B cell (primary cell): ENCODE measurements around the gene MTUS2.

Source experiments
- EZH2 ChIP-seq: IDR thresholded peaks from 2 replicates; pipeline ENCODE4 v1.6.1; 2012; ENCODE audit warnings: borderline replicate concordance, low read depth, mild to moderate bottlenecking, moderate library complexity, low read length; ENCODE audit not compliant: insufficient read depth, poor library complexity, severe bottlenecking
- TF ChIP-seq, protein P1 (sequence below): fragments of 200-600 bp; IDR thresholded peaks from one replicate; pipeline ENCODE4 v1.8.0; 2022; ENCODE audit warnings: antibody characterized with exemption, mild to moderate bottlenecking

DNA sequence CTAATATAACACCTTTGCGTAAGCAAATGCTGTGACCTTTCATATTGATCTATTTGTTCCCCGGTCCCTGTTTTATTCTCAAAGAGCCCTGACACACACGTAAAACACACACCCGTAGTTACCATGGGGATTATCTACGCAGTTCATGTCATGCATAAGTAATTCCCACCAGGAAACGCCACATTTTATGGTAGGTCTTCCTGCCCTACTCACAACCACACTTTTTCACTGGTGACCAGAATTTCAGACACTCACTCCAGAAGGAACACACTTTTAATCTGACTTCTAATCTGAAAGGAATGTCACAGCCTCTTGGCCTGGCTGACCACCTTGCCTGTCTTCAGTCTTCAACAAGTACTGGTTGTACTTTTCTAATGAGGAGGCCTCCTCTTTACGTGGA, 728.6 kb downstream of the MTUS2 start:
- no peak for TF ChIP-seq EZH2
- TF ChIP-seq, protein P1, sequence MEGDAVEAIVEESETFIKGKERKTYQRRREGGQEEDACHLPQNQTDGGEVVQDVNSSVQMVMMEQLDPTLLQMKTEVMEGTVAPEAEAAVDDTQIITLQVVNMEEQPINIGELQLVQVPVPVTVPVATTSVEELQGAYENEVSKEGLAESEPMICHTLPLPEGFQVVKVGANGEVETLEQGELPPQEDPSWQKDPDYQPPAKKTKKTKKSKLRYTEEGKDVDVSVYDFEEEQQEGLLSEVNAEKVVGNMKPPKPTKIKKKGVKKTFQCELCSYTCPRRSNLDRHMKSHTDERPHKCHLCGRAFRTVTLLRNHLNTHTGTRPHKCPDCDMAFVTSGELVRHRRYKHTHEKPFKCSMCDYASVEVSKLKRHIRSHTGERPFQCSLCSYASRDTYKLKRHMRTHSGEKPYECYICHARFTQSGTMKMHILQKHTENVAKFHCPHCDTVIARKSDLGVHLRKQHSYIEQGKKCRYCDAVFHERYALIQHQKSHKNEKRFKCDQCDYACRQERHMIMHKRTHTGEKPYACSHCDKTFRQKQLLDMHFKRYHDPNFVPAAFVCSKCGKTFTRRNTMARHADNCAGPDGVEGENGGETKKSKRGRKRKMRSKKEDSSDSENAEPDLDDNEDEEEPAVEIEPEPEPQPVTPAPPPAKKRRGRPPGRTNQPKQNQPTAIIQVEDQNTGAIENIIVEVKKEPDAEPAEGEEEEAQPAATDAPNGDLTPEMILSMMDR: no peak
